HepG2 (cell line): ENCODE results near the gene CAPN13. TPM values are rescaled to one million over a fixed set of nuclear protein-coding genes. Genes with fewer than 3 reads are reported as not detected.

ENCODE experiments used
- ATAC-seq: fragments of 200-7000 bp; cut with Tn5 transposase; 3 replicates; pipeline ENCODE4 v1.9.1; 2020; ENCODE audit warnings: mild to moderate bottlenecking, moderate library complexity
- BruUV-seq: library from RNA; stranded (reverse); fragments of 400-500 nt; replicated peaks from 2 replicates; lab custom pipeline; 2021; lab: Mats Ljungman, UMichigan
- CTCF ChIA-PET: fragments of 300-600 bp; formaldehyde crosslinking; extraction: SDS; loops from one replicate; lab custom pipeline; 2021; ENCODE audit warnings: low total read pairs, inconsistent platforms, low intra/inter-chr PET ratio; lab: Yijun Ruan, JAX
- POLR2A ChIA-PET: fragments of 350-600 bp; sonication (Branson Sonifier 250); formaldehyde crosslinking; loops from one replicate; lab custom pipeline; 2020; ENCODE audit warnings: antibody characterized with exemption, inconsistent platforms; lab: Yijun Ruan, JAX
- DNase-seq: peaks from one replicate; pipeline ENCODE4 v3.0.0-alpha.2; 2015; ENCODE audit warnings: low spot score
- FAIRE-seq: peaks from 3 replicates; lab custom pipeline; 2011; peaks lifted over from hg19 to GRCh38; lab: Jason Lieb, UNC
- H2AFZ ChIP-seq: one replicate; pipeline ENCODE4 v1.6.1; 2011; ENCODE audit warnings: low read length, inconsistent platforms
- H3K27ac ChIP-seq: fragments of 300-600 bp; 3 replicates; pipeline ENCODE4 v1.8.0; 2011; ENCODE audit warnings: mixed run types, mild to moderate bottlenecking, mixed read lengths, low read length, inconsistent platforms; ENCODE audit not compliant: insufficient read depth; ENCODE audit errors: extremely low read length
- H3K27me3 ChIP-seq, 2 experiments: fragments of 200-600 bp in 1 of 2; 2 replicates in 1 of 2; 3 replicates in 1 of 2; pipeline versions ENCODE4 v1.6.0 to v1.8.0; 2011; ENCODE audit warnings: low read length in 2 of 2, mild to moderate bottlenecking in 2 of 2, moderate library complexity in 2 of 2, inconsistent platforms in 1 of 2; ENCODE audit not compliant: insufficient read depth in 2 of 2, control insufficient read depth in 1 of 2
- H3K36me3 ChIP-seq, 2 experiments: fragments of 200-600 bp in 1 of 2; replicated peaks in 1 of 2; 2 replicates in 1 of 2; 3 replicates in 1 of 2; pipeline versions ENCODE4 v1.5.1 to v1.8.0; 2011; ENCODE audit warnings: low read length in 2 of 2, inconsistent platforms in 1 of 2; ENCODE audit not compliant: insufficient read depth in 2 of 2, control insufficient read depth in 1 of 2
- H3K4me1 ChIP-seq: 2 replicates; pipeline ENCODE4 v1.5.1; 2012; ENCODE audit warnings: low read length, inconsistent platforms; ENCODE audit not compliant: insufficient read depth
- H3K4me2 ChIP-seq: 2 replicates; pipeline ENCODE4 v1.6.0; 2011; ENCODE audit warnings: low read depth, low read length, inconsistent platforms
- H3K4me3 ChIP-seq, 3 experiments: fragments of 200-600 bp in 1 of 3; sonication (generic), shearing (Covaris generic) in 1 of 3; replicated peaks in 1 of 3; 2 replicates each; pipeline ENCODE4 v1.5.1; 2011 to 2016; ENCODE audit warnings: low read length in 3 of 3, inconsistent platforms in 2 of 3, low read depth in 2 of 3, mild to moderate bottlenecking in 2 of 3, control low read depth in 1 of 3, mixed read lengths in 1 of 3; ENCODE audit not compliant: insufficient read depth in 1 of 3
- H3K79me2 ChIP-seq: one replicate; pipeline ENCODE4 v1.6.1; 2011; ENCODE audit warnings: low read length, inconsistent platforms; ENCODE audit not compliant: insufficient read depth
- H3K9ac ChIP-seq: 2 replicates; pipeline ENCODE4 v1.6.0; 2011; ENCODE audit warnings: mild to moderate bottlenecking, low read depth, low read length, inconsistent platforms; ENCODE audit not compliant: insufficient read depth
- H3K9me3 ChIP-seq: 2 replicates; pipeline ENCODE4 v1.5.1; 2012; ENCODE audit warnings: mild to moderate bottlenecking, low read length
- H4K20me1 ChIP-seq: 2 replicates; pipeline ENCODE4 v1.6.0; 2011; ENCODE audit warnings: inconsistent platforms, mild to moderate bottlenecking, low read length, moderate library complexity; ENCODE audit not compliant: insufficient read depth
- FOXA3 ChIP-seq: IDR thresholded peaks from 2 replicates; pipeline ENCODE4 v1.6.1; 2016; ENCODE audit warnings: missing genetic modification reagents, missing compliant biosample characterization
- GPN1 ChIP-seq: sonication (generic); formaldehyde crosslinking; IDR thresholded peaks from 2 replicates; pipeline ENCODE4 v1.5.1; 2020; ENCODE audit warnings: missing genetic modification reagents, borderline replicate concordance
- LBX2 ChIP-seq: sonication (generic); formaldehyde crosslinking; IDR thresholded peaks from 2 replicates; pipeline ENCODE4 v1.5.0; 2020; ENCODE audit warnings: missing genetic modification reagents, mild to moderate bottlenecking, borderline replicate concordance
- MAF1 ChIP-seq: sonication (generic); formaldehyde crosslinking; IDR thresholded peaks from 2 replicates; pipeline ENCODE4 v1.5.0; 2020; ENCODE audit warnings: missing genetic modification reagents, borderline replicate concordance
- MBD4 ChIP-seq: IDR thresholded peaks from 2 replicates; pipeline ENCODE4 v1.6.1; 2012; ENCODE audit warnings: low read length, inconsistent platforms, borderline replicate concordance
- MEF2D ChIP-seq: sonication (generic); formaldehyde crosslinking; IDR thresholded peaks from 2 replicates; pipeline ENCODE4 v1.5.1; 2020; ENCODE audit warnings: mild to moderate bottlenecking, missing genetic modification reagents
- MTA3 ChIP-seq: sonication (generic); formaldehyde crosslinking; IDR thresholded peaks from 2 replicates; pipeline ENCODE4 v1.4.0; 2020; ENCODE audit warnings: missing genetic modification reagents
- REXO4 ChIP-seq: sonication (generic); formaldehyde crosslinking; IDR thresholded peaks from 2 replicates; pipeline ENCODE4 v1.8.0; 2022; ENCODE audit warnings: missing genetic modification reagents, mild to moderate bottlenecking, borderline replicate concordance
- ZBTB21 ChIP-seq: sonication (generic); formaldehyde crosslinking; IDR thresholded peaks from 2 replicates; pipeline ENCODE4 v1.4.0; 2020; ENCODE audit warnings: missing genetic modification reagents
- ZIK1 ChIP-seq: sonication (generic); formaldehyde crosslinking; IDR thresholded peaks from 2 replicates; pipeline ENCODE4 v1.5.0; 2020; ENCODE audit warnings: mild to moderate bottlenecking, low read depth, missing genetic modification reagents, borderline replicate concordance
- ZNF232 ChIP-seq: sonication (generic); formaldehyde crosslinking; IDR thresholded peaks from 2 replicates; pipeline ENCODE4 v1.4.0; 2020; ENCODE audit warnings: missing genetic modification reagents, borderline replicate concordance
- ZNF446 ChIP-seq: sonication (generic); formaldehyde crosslinking; IDR thresholded peaks from 2 replicates; pipeline ENCODE4 v1.5.0; 2020; ENCODE audit warnings: mild to moderate bottlenecking, missing genetic modification reagents
- ZNF569 ChIP-seq: sonication (generic); formaldehyde crosslinking; IDR thresholded peaks from 2 replicates; pipeline ENCODE4 v1.5.0; 2020; ENCODE audit warnings: mild to moderate bottlenecking, missing genetic modification reagents, moderate library complexity, borderline replicate concordance
- ZNF709 ChIP-seq: sonication (generic); formaldehyde crosslinking; IDR thresholded peaks from 2 replicates; pipeline ENCODE4 v1.5.0; 2020; ENCODE audit warnings: mild to moderate bottlenecking, missing genetic modification reagents
- ZSCAN9 ChIP-seq: IDR thresholded peaks from 2 replicates; pipeline ENCODE4 v1.6.1; 2016; ENCODE audit warnings: borderline replicate concordance
- WGBS: methylation state at CpG from one replicate; pipeline ENCODE4 v1.1.6; 2017; ENCODE audit warnings: low lambda C conversion rate; 5-methylcytosine and 5-hydroxymethylcytosine counted together
- in situ Hi-C: cut with HindIII; loops from 2 replicates; pipeline ENCODE4 v1.10.0; 2017; ENCODE audit warnings: low pct_unique_long_range_greater_than_20kb; ENCODE audit not compliant: extremely low pct_ligation_motif_present
- intact Hi-C: fragments of 100-400 bp; cut with micrococcal nuclease; formaldehyde crosslinking; loops from one replicate; pipeline ENCODE4 v1.10.0; 2022; ENCODE audit not compliant: unreplicated experiment
- polyA plus RNA-seq, 8 experiments: library from polyadenylated mRNA; depleted of rRNA in 3 of 8; stranded (reverse) in 7 of 8; unstranded in 1 of 8; fragments of >200 nt; fragmentation: Illumina TruSeq in 4 of 8; extraction: Trizol in 4 of 8; gene quantifications; 2 replicates each; pipeline versions ENCODE4 v1.2.1 to v1.2.3, GENCODE V29; 2011 to 2016; ENCODE audit warnings: low read depth in 4 of 8, missing spikeins in 1 of 8, mixed read lengths in 1 of 8; ENCODE audit not compliant: insufficient read depth in 1 of 8
- total RNA-seq, 5 experiments: library from RNA; depleted of rRNA; stranded (reverse); fragments of >200 nt; fragmentation: Illumina TruSeq; extraction: Trizol; gene quantifications; 2 replicates each; pipeline ENCODE4 v1.2.3, GENCODE V29; 2016; ENCODE audit warnings: low read depth in 1 of 5
- TF ChIP-seq, protein P1 (sequence below): sonication (generic); formaldehyde crosslinking; IDR thresholded peaks from 2 replicates; pipeline ENCODE4 v1.4.0; 2020; ENCODE audit warnings: mild to moderate bottlenecking, missing genetic modification reagents
- TF ChIP-seq, protein P2 (sequence below): sonication (generic); formaldehyde crosslinking; IDR thresholded peaks from 2 replicates; pipeline ENCODE4 v1.4.0; 2020; ENCODE audit warnings: missing genetic modification reagents, borderline replicate concordance
- TF ChIP-seq, protein P3 (sequence below): sonication (generic); formaldehyde crosslinking; IDR thresholded peaks from 2 replicates; pipeline ENCODE4 v1.5.0; 2020; ENCODE audit warnings: missing genetic modification reagents

Gene CAPN13
- total and polyA plus RNA-seq, 2 of the 13 experiments (the other 11 are each of a cell fraction or from before 2014, with no cell fraction given) = not detected

- no peaks in the 10 kb centered on the region for H3K4me1 ChIP-seq
- H3K79me2 ChIP-seq = no peaks in the 10 kb centered on the region
- H3K27ac ChIP-seq = no peak overlapping the region
- ChIA-PET CTCF (no interaction called here), POLR2A (no interaction called here)
- BruUV-seq = no TSS peak
- in situ Hi-C loops = no loop called here
- H3K4me3 ChIP-seq = no peak overlapping the region
- no peaks in the 10 kb centered on the region for H3K36me3 ChIP-seq
- no peak for ATAC-seq
- no peak overlapping the region for H3K4me2 ChIP-seq
- TF ChIP-seq ZBTB21 (CRISPR knock-in tag) (no peak), ZNF709 (CRISPR knock-in tag) (no peak), FOXA3 (CRISPR knock-in tag) (no peak), ZIK1 (no peak), MBD4 (no peak), MTA3 (CRISPR knock-in tag) (no peak), LBX2 (no peak), MAF1 (CRISPR knock-in tag) (no peak), GPN1 (CRISPR knock-in tag) (no peak), ZNF232 (CRISPR knock-in tag) (no peak), MEF2D (CRISPR knock-in tag) (no peak), ZSCAN9 (CRISPR knock-in tag) (no peak), ZNF446 (CRISPR knock-in tag) (no peak), ZNF569 (no peak), REXO4 (CRISPR knock-in tag) (no peak)
- TF ChIP-seq, protein P1, sequence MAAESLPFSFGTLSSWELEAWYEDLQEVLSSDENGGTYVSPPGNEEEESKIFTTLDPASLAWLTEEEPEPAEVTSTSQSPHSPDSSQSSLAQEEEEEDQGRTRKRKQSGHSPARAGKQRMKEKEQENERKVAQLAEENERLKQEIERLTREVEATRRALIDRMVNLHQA (CRISPR knock-in tag) = no peak
- TF ChIP-seq, protein P2, sequence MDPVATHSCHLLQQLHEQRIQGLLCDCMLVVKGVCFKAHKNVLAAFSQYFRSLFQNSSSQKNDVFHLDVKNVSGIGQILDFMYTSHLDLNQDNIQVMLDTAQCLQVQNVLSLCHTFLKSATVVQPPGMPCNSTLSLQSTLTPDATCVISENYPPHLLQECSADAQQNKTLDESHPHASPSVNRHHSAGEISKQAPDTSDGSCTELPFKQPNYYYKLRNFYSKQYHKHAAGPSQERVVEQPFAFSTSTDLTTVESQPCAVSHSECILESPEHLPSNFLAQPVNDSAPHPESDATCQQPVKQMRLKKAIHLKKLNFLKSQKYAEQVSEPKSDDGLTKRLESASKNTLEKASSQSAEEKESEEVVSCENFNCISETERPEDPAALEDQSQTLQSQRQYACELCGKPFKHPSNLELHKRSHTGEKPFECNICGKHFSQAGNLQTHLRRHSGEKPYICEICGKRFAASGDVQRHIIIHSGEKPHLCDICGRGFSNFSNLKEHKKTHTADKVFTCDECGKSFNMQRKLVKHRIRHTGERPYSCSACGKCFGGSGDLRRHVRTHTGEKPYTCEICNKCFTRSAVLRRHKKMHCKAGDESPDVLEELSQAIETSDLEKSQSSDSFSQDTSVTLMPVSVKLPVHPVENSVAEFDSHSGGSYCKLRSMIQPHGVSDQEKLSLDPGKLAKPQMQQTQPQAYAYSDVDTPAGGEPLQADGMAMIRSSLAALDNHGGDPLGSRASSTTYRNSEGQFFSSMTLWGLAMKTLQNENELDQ (CRISPR knock-in tag) = no peak
- TF ChIP-seq, protein P3, sequence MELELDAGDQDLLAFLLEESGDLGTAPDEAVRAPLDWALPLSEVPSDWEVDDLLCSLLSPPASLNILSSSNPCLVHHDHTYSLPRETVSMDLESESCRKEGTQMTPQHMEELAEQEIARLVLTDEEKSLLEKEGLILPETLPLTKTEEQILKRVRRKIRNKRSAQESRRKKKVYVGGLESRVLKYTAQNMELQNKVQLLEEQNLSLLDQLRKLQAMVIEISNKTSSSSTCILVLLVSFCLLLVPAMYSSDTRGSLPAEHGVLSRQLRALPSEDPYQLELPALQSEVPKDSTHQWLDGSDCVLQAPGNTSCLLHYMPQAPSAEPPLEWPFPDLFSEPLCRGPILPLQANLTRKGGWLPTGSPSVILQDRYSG = no peak
- FAIRE-seq = no peak
- H3K9ac ChIP-seq = no peak overlapping the region
- no peaks in the 10 kb centered on the region for H3K9me3 ChIP-seq
- H4K20me1 ChIP-seq = no peaks in the 10 kb centered on the region
- peaks cover 0 to 14% of the 10 kb centered on the region in 2 experiments; a peak in 1 of 5 replicates for H3K27me3 ChIP-seq
- no peak for DNase-seq
- no peak overlapping the region for H2AFZ ChIP-seq
- WGBS = 11% methylated on average over 5 of the region's 5 CpGs
- intact Hi-C loops = no loop called here
Measured at GRCh38 chr2:30690126-30690561, 117.1 kb downstream of the CAPN13 start.
